ENCODE data around the gene MPEG1. TPM values are rescaled to one million over a fixed set of nuclear protein-coding genes. Genes with fewer than 3 reads are reported as not detected.

Gene MPEG1
- total RNA-seq, 4 donors from 2014 or later, result 3.5 to 51.2 (median 6.0) TPM

DNA sequence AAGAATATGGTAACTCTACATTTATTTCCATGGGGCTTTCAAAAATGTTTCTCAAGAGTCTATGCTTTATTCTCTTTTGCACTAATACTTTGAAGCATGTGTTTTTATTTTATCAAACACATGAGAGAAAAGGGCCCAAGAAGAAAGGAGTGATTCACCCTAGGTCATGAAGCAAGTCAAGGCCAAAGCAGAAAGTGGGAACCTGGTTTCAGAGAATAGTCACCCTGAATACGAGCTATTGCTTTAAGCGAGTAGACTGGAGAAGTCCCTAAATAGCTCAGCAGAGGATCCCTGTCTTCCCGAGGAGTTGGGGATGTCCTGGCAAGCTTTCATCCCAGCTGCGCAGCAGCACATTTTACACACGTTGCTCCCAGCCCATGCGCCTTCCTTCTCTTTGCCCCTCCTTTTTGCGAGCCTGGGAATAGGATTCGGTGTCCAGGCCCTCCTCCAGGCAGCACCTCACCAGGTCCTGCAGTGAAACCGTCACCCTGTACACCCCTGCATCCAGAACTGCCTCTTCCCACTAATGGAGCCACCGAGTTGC lies 19.1 kb downstream of the MPEG1 start:
- Histone ChIP-seq H3K4me1 (peaks cover 0 to 23% (median 2%) of the 10 kb centered on the region in 4 donors), H3K4me3 (no peak overlapping the region), H3K36me3 (peaks cover 0 to 61% (median 2%) of the 10 kb centered on the region in 3 donors), H3K27me3 (no peaks in the 10 kb centered on the region), H3K9me3 (no peaks in the 10 kb centered on the region), H3K27ac (no peak overlapping the region)
- DNase-seq, result no peak
- no peak for TF ChIP-seq CTCF (IDR thresholded peaks at IDR 0.05)
- TF ChIP-seq POLR2A (IDR thresholded peaks at IDR 0.05), result no peak

DNA sequence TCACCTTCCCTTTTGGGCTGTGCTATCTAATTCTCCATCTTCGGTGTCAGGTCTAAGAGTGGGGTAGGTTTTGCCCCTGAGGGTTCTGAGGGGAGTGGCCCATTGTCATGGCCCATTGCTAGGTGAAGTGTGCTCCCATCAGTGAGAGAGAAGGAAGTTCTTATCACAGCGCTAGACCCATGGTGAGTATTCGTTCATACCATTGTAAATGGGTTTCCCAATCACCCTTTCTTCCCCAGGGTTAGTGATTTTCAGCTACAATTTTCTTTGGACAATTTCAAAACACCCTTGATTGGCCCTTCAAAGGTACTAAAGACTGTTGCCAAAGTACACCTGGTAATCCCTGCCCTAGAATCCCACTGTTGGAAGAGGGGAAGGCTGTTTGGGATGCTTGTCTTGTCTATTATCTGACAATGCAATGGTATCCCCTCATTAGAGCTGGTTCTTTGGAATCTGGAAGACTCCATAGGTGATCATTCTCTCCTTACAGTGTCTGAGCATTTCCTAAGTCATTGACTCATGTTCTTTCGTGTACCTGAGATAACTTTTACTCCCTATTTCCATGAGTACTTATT lies 20.2 kb downstream of the MPEG1 start:
- H3K27me3 ChIP-seq, result no peaks in the 10 kb centered on the region
- no peak for DNase-seq
- H3K36me3 ChIP-seq, result peaks cover 0 to 61% (median 2%) of the 10 kb centered on the region in 3 donors
- no peak overlapping the region for H3K4me3 ChIP-seq
- H3K27ac ChIP-seq, result peak overlapping the region in 1 of 4 donors; percentile 62
- H3K9me3 ChIP-seq, result no peaks in the 10 kb centered on the region
- TF ChIP-seq CTCF (IDR thresholded peaks at IDR 0.05), result no peak
- no peak for TF ChIP-seq POLR2A (IDR thresholded peaks at IDR 0.05)
- H3K4me1 ChIP-seq, result peaks cover 0 to 32% (median 2%) of the 10 kb centered on the region in 4 donors

DNA sequence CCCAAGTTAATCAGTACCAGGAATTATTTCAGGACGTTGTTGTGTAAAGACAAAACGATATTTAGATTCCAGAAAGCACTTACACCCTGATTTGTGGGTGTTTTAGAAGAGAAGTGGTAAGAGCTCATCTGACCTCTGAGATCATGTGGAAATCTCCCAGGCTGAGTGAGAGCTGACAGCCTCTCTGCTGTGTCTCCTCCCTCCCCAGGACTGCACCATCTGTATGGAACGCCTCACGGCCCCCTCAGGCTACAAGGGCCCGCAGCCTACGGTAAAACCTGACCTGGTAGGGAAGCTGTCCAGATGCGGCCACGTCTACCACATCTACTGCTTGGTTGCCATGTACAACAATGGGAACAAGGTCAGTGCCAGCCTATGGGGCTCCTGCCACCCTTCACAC lies 20.8 kb downstream of the MPEG1 start:
- H3K36me3 ChIP-seq, result peaks cover 0 to 58% (median 2%) of the 10 kb centered on the region in 3 donors
- H3K27me3 ChIP-seq, result no peaks in the 10 kb centered on the region
- DNase-seq, result no peak
- H3K4me3 ChIP-seq, result no peak overlapping the region
- TF ChIP-seq CTCF (IDR thresholded peaks at IDR 0.05), result no peak
- no peak for TF ChIP-seq POLR2A (IDR thresholded peaks at IDR 0.05)
- peaks cover 0 to 37% (median 2%) of the 10 kb centered on the region in 4 donors for H3K4me1 ChIP-seq
- H3K9me3 ChIP-seq, result no peaks in the 10 kb centered on the region
- peak overlapping the region in 1 of 4 donors; percentile 62 for H3K27ac ChIP-seq

- Histone ChIP-seq H3K4me1 (peaks cover 0 to 45% (median 3%) of the 10 kb centered on the region in 4 donors), H3K27me3 (no peaks in the 10 kb centered on the region), H3K27ac (peak overlapping the region in 2 of 4 donors; percentile 13 to 62), H3K36me3 (peaks cover 0 to 50% (median 2%) of the 10 kb centered on the region in 3 donors), H3K9me3 (no peaks in the 10 kb centered on the region), H3K4me3 (no peak overlapping the region)
- peak in 1 of 3 donors; percentile 62 for DNase-seq
- TF ChIP-seq POLR2A (IDR thresholded peaks at IDR 0.05) (no peak), CTCF (IDR thresholded peaks at IDR 0.05) (no peak)
Observed at GRCh38 chr11:59191095-59191494, 21.6 kb downstream of the MPEG1 start.

DNA sequence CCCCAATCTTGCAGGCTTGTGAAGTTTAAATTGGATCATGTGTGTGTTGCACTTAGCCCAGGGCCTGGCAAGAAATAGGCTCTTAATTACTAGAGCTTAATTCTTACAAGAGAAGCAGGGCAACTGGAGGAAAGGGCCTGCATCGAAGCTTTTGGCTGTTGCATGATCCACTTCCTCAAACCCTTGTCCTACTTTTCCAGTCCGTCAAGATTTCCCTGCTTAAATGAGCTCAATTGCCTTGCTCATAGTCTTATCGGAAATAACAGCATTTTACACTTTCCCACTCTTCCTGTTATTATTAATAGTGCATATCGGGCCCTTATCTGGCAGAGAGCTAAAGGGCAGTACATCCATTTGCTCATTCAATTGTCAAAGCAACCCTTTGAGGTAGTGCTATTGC lies 22.7 kb downstream of the MPEG1 start:
- H3K4me3 ChIP-seq, result no peak overlapping the region
- peak overlapping the region in 1 of 4 donors; percentile 62 for H3K27ac ChIP-seq
- H3K27me3 ChIP-seq, result no peaks in the 10 kb centered on the region
- TF ChIP-seq POLR2A (IDR thresholded peaks at IDR 0.05) (no peak), CTCF (IDR thresholded peaks at IDR 0.05) (no peak)
- DNase-seq, result no peak
- H3K36me3 ChIP-seq, result peaks cover 0 to 40% (median 0%) of the 10 kb centered on the region in 3 donors
- H3K4me1 ChIP-seq, result peaks cover 0 to 55% (median 3%) of the 10 kb centered on the region in 4 donors
- H3K9me3 ChIP-seq, result no peaks in the 10 kb centered on the region

All from Peyer's patch (tissue), 4 donors.